ENCODE data around the gene CTDSPL2.
A peak's percentile ranks its signal among the peaks of the same experiment; 100 is the strongest.
"Not testable (repeated sequence)": the region's sequence is repeated elsewhere in the genome, so short reads cannot be mapped to it uniquely, and the experiment has no call there.

Gene CTDSPL2

DNA sequence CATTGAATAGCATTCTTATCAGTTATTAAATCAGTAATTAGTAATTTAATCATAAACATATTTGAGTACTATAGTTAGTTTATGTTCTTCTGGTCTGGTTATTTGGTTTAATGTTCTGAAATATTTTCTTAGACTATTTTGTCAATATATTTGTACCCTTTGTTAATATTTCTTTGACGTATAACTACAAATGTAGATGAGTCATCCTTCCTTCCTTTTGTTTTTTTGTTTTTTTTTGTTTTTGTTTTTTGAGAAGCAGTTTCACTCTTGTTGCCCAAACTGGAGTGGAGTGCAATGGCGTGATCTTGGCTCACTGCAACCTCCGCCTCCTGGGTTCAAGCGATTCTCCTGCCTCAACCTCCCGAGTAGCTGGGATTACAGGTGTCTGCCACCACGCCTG is 92.1 kb downstream of the CTDSPL2 start:
- H3K9ac ChIP-seq (ENCODE audit: low read depth in 1 of 2, low read length in 2 of 2) = no peak overlapping the region
- H3K27ac ChIP-seq (ENCODE audit: low read depth, low read length) = no peak overlapping the region
- peaks cover 7 to 37% of the 10 kb centered on the region in 2 donors for H3K36me3 ChIP-seq (ENCODE audit: control insufficient read depth in 1 of 2, insufficient read depth in 2 of 2, low read length in 2 of 2)
- H3K4me1 ChIP-seq (ENCODE audit: control insufficient read depth in 1 of 2, insufficient read depth in 2 of 2, low read length in 2 of 2) = no peaks in the 10 kb centered on the region
- H3K9me3 ChIP-seq (ENCODE audit: control insufficient read depth in 1 of 2, low read length in 2 of 2) = no peaks in the 10 kb centered on the region
- H3K4me3 ChIP-seq (ENCODE audit: low read depth in 1 of 2, low read length in 2 of 2) = no peak overlapping the region
- H3K27me3 ChIP-seq (ENCODE audit: control insufficient read depth in 1 of 2, insufficient read depth in 2 of 2, low read length in 2 of 2) = no peaks in the 10 kb centered on the region

DNA sequence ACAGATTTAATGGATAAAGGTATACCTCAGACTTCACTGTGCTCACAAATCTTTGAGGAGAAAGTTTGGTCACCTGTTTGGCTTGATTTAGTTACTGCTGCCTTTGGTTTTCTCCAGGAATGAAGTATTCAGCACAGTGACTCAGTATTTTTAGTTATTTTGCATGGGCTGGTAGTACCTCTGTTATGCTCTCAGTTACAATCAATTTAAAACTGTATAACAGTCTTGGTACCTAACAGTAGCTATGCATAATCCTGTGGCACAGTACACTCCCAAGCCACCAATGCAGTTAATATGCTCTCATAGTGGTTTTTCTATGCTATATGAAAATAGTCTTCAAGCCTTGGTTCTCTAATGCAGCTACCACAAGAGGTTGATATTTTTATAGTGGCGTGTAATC is 97.6 kb downstream of the CTDSPL2 start:
- H3K9ac ChIP-seq (ENCODE audit: low read depth in 1 of 2, low read length in 2 of 2) = no peak overlapping the region
- H3K4me1 ChIP-seq (ENCODE audit: control insufficient read depth in 1 of 2, insufficient read depth in 2 of 2, low read length in 2 of 2) = no peaks in the 10 kb centered on the region
- no peak overlapping the region for H3K27ac ChIP-seq (ENCODE audit: low read depth, low read length)
- peaks cover 0 to 46% of the 10 kb centered on the region in 2 donors for H3K36me3 ChIP-seq (ENCODE audit: control insufficient read depth in 1 of 2, insufficient read depth in 2 of 2, low read length in 2 of 2)
- no peaks in the 10 kb centered on the region for H3K9me3 ChIP-seq (ENCODE audit: control insufficient read depth in 1 of 2, low read length in 2 of 2)
- no peak overlapping the region for H3K4me3 ChIP-seq (ENCODE audit: low read depth in 1 of 2, low read length in 2 of 2)
- no peaks in the 10 kb centered on the region for H3K27me3 ChIP-seq (ENCODE audit: control insufficient read depth in 1 of 2, insufficient read depth in 2 of 2, low read length in 2 of 2)

DNA sequence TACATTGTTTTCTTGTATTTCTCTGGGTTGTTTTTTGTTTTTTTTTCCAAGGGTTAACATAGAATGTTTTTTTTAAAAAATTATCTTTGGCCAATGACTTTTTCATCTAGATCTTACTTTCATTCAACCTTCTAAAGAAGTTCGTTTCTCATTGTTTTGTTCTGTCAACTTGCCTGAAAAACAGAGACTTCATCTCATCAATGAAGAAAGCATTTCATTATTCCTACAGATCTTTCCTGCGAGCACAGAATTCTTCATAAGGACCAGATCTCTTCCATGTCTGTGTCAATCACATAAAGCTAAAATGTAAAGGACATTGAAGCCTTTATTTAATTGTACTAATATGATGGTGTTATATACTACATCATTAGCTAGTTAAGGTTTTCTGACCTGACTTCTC is 99.8 kb downstream of the CTDSPL2 start:
- H3K4me1 ChIP-seq (ENCODE audit: control insufficient read depth in 1 of 2, insufficient read depth in 2 of 2, low read length in 2 of 2) = no peaks in the 10 kb centered on the region
- no peak overlapping the region for H3K27ac ChIP-seq (ENCODE audit: low read depth, low read length)
- no peak overlapping the region for H3K9ac ChIP-seq (ENCODE audit: low read depth in 1 of 2, low read length in 2 of 2)
- H3K36me3 ChIP-seq (ENCODE audit: control insufficient read depth in 1 of 2, insufficient read depth in 2 of 2, low read length in 2 of 2) = peaks cover 0 to 33% of the 10 kb centered on the region in 2 donors
- H3K27me3 ChIP-seq (ENCODE audit: control insufficient read depth in 1 of 2, insufficient read depth in 2 of 2, low read length in 2 of 2) = no peaks in the 10 kb centered on the region
- no peak overlapping the region for H3K4me3 ChIP-seq (ENCODE audit: low read depth in 1 of 2, low read length in 2 of 2)
- H3K9me3 ChIP-seq (ENCODE audit: control insufficient read depth in 1 of 2, low read length in 2 of 2) = no peaks in the 10 kb centered on the region

DNA sequence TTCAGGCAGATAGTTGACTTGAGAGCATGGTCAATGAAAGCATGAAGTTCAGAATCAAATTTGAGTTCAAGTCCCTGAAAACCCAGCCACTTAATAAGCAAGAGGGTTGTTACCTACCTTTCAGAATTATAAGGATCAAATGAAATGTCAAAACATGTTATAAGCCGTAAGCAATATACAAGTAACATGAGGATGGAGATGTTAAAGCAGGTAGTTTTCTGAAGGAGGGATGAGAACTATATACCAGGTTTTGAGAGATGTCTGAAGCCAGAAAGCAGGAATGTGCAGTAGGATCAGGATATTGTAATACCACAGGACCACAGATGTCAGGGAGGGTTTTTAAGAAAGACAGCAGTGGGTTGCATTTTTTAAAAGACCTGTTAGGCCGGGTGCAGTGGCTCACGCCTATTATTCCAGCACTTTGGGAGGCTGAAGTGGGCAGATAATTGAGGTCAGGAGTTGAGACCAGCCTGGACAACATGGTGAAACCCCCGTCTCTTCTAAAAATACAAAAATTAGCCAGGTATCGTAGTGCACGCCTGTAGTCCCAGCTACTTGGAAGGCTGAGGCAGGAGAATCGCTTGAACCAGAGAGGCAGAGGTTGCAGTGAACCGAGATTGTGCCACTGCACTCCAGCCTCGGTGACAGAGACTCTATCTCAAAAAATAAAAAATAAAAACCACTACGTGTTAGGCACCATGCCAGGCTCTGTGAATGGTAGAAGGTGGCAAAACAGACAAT is 102.6 kb downstream of the CTDSPL2 start:
- no peaks in the 10 kb centered on the region for H3K27me3 ChIP-seq (ENCODE audit: control insufficient read depth in 1 of 2, insufficient read depth in 2 of 2, low read length in 2 of 2)
- H3K9ac ChIP-seq (ENCODE audit: low read depth in 1 of 2, low read length in 2 of 2) = no peak overlapping the region
- no peaks in the 10 kb centered on the region for H3K9me3 ChIP-seq (ENCODE audit: control insufficient read depth in 1 of 2, low read length in 2 of 2)
- H3K4me3 ChIP-seq (ENCODE audit: low read depth in 1 of 2, low read length in 2 of 2) = no peak overlapping the region
- no peak overlapping the region for H3K27ac ChIP-seq (ENCODE audit: low read depth, low read length)
- H3K36me3 ChIP-seq (ENCODE audit: control insufficient read depth in 1 of 2, insufficient read depth in 2 of 2, low read length in 2 of 2) = peaks cover 0 to 12% of the 10 kb centered on the region in 2 donors
- H3K4me1 ChIP-seq (ENCODE audit: control insufficient read depth in 1 of 2, insufficient read depth in 2 of 2, low read length in 2 of 2) = no peaks in the 10 kb centered on the region

DNA sequence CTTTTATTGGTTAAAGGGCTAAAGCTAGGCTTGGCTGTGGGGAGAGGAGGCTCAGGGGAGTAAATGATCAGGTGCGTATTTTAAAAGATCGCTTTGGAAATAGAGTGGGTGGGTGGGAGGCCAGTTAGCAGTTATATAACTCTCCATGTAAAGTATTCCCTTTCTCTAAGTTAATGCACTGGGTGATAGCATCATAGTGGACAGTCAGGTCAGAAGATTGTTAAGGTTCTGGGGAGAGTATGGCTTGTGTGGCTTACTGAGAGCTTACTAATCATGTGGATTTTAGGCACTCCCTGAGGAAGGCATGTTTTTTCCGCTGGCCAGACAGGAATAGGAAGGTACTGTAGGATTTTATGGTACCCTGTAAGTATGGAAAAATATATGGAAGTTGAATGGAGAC is 103.2 kb downstream of the CTDSPL2 start:
- no peaks in the 10 kb centered on the region for H3K27me3 ChIP-seq (ENCODE audit: control insufficient read depth in 1 of 2, insufficient read depth in 2 of 2, low read length in 2 of 2)
- no peak overlapping the region for H3K4me3 ChIP-seq (ENCODE audit: low read depth in 1 of 2, low read length in 2 of 2)
- H3K9me3 ChIP-seq (ENCODE audit: control insufficient read depth in 1 of 2, low read length in 2 of 2) = no peaks in the 10 kb centered on the region
- H3K4me1 ChIP-seq (ENCODE audit: control insufficient read depth in 1 of 2, insufficient read depth in 2 of 2, low read length in 2 of 2) = peaks cover 2 to 3% of the 10 kb centered on the region in 2 donors
- H3K27ac ChIP-seq (ENCODE audit: low read depth, low read length) = no peak overlapping the region
- peaks cover 0 to 9% of the 10 kb centered on the region in 2 donors for H3K36me3 ChIP-seq (ENCODE audit: control insufficient read depth in 1 of 2, insufficient read depth in 2 of 2, low read length in 2 of 2)
- no peak overlapping the region for H3K9ac ChIP-seq (ENCODE audit: low read depth in 1 of 2, low read length in 2 of 2)

DNA sequence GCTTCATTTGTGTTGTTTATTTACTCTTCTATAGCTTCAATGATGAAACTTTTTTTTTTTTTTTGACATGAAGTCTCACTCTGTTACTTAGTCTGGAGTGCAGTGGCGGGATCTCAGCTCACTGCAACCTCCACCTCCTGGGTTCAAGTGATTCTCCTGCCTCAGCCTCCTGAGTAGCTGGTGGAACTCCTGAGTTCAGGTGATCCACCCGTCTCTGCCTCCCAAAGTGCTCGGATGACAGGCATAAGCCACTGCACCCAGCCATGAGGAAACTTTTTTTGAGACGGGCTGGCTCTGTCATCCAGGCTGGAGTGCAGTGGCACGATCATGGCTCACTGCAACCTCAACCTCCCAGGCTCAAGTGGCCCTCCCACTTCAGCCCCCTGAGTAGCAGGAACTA is 104.8 kb downstream of the CTDSPL2 start:
- not testable (repeated sequence) for H3K9me3 ChIP-seq (ENCODE audit: control insufficient read depth in 1 of 2, low read length in 2 of 2); H3K27ac ChIP-seq (ENCODE audit: low read depth, low read length); H3K9ac ChIP-seq (ENCODE audit: low read depth in 1 of 2, low read length in 2 of 2); H3K36me3 ChIP-seq (ENCODE audit: control insufficient read depth in 1 of 2, insufficient read depth in 2 of 2, low read length in 2 of 2); H3K4me3 ChIP-seq (ENCODE audit: low read depth in 1 of 2, low read length in 2 of 2); H3K4me1 ChIP-seq (ENCODE audit: control insufficient read depth in 1 of 2, insufficient read depth in 2 of 2, low read length in 2 of 2); H3K27me3 ChIP-seq (ENCODE audit: control insufficient read depth in 1 of 2, insufficient read depth in 2 of 2, low read length in 2 of 2)

DNA sequence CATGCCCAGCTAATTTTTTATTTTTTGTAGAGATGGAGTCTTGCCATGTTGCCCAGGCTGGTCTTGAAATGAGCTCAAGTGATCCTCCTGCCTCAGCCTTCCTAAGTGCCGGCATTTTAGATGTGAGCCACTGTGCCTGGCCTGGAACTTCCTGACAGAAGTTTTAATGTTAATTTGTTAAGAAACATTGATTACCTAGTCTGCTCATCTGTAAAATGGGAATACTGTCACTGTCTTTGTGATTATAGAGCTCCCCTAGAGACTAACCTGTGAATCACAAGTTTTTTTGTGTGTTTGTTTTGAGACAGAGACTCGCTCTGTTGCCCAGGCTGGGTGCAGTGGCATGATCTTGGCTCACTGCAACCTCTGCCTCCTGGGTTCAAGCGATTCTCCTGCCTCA is 105.3 kb downstream of the CTDSPL2 start:
- no peaks in the 10 kb centered on the region for H3K9me3 ChIP-seq (ENCODE audit: control insufficient read depth in 1 of 2, low read length in 2 of 2)
- no peak overlapping the region for H3K9ac ChIP-seq (ENCODE audit: low read depth in 1 of 2, low read length in 2 of 2)
- H3K4me3 ChIP-seq (ENCODE audit: low read depth in 1 of 2, low read length in 2 of 2) = no peak overlapping the region
- no peaks in the 10 kb centered on the region for H3K36me3 ChIP-seq (ENCODE audit: control insufficient read depth in 1 of 2, insufficient read depth in 2 of 2, low read length in 2 of 2)
- peaks cover 4 to 9% of the 10 kb centered on the region in 2 donors for H3K4me1 ChIP-seq (ENCODE audit: control insufficient read depth in 1 of 2, insufficient read depth in 2 of 2, low read length in 2 of 2)
- H3K27ac ChIP-seq (ENCODE audit: low read depth, low read length) = no peak overlapping the region
- no peaks in the 10 kb centered on the region for H3K27me3 ChIP-seq (ENCODE audit: control insufficient read depth in 1 of 2, insufficient read depth in 2 of 2, low read length in 2 of 2)

DNA sequence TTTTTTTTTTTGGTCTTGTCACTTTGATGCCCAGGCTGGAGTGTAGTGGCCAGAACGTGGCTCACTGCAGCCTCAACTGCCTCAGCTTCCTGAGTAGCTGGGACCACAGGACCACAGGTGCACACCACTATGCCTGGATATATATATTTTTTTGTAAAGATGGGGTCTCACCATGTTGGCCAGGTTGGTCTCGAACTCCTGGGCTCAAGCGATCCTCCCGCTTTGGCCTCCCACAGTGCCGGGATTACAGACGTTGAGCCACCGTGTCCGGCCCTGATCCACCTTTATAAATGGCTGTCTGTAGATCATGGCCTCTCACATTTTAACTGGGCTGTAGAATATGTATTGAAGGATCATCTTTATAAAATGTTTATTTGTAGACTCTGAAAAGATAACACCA is 107.7 kb downstream of the CTDSPL2 start:
- Histone ChIP-seq H3K9me3 (ENCODE audit: control insufficient read depth in 1 of 2, low read length in 2 of 2) (no peaks in the 10 kb centered on the region), H3K36me3 (ENCODE audit: control insufficient read depth in 1 of 2, insufficient read depth in 2 of 2, low read length in 2 of 2) (no peaks in the 10 kb centered on the region), H3K9ac (ENCODE audit: low read depth in 1 of 2, low read length in 2 of 2) (no peak overlapping the region), H3K27ac (ENCODE audit: low read depth, low read length) (no peak overlapping the region), H3K4me1 (ENCODE audit: control insufficient read depth in 1 of 2, insufficient read depth in 2 of 2, low read length in 2 of 2) (peaks cover 13 to 20% of the 10 kb centered on the region in 2 donors), H3K27me3 (ENCODE audit: control insufficient read depth in 1 of 2, insufficient read depth in 2 of 2, low read length in 2 of 2) (no peaks in the 10 kb centered on the region), H3K4me3 (ENCODE audit: low read depth in 1 of 2, low read length in 2 of 2) (no peak overlapping the region)

DNA sequence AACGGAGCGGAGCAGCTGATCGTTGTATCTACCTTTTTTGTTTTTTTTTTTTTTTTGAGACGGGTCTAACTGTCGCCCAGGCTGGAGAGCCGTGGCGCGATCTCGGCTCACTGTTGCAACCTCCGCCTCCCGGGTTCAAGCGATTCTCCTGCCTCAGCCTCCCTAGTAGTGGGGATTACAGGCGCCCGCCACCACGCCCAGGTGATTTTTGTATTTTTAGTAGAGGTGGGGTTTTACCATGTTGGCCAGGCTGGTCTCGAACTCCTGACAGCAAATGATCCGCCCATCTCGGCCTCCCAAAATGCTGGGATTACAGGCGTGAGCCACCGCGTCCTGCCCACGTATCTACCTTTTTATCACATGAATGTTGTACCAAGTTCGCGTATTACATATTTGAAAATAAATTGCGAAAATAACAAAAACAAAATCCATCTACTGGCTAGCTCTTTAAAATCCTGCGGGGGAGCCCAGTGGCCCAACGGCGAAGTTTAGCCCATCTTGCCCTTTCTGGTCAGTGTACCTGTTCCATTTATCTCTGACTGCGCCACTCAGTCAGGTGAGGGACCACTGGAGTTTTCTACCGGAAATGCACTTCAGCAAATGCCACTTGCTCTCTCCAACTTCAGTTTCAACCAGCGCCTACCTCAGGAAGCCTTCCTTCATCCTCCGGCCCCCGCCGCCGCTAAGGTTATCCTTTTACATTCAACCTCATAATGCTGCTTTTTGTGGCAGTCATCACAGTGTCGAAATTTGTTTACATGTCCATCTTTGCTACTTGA is 108.3 kb downstream of the CTDSPL2 start:
- Histone ChIP-seq H3K27ac (ENCODE audit: low read depth, low read length) (peak overlapping the region; percentile 97), H3K4me3 (ENCODE audit: low read depth in 1 of 2, low read length in 2 of 2) (peak overlapping the region; percentile 91 to 92), H3K9me3 (ENCODE audit: control insufficient read depth in 1 of 2, low read length in 2 of 2) (no peaks in the 10 kb centered on the region), H3K27me3 (ENCODE audit: control insufficient read depth in 1 of 2, insufficient read depth in 2 of 2, low read length in 2 of 2) (no peaks in the 10 kb centered on the region), H3K4me1 (ENCODE audit: control insufficient read depth in 1 of 2, insufficient read depth in 2 of 2, low read length in 2 of 2) (peaks cover 13 to 20% of the 10 kb centered on the region in 2 donors), H3K36me3 (ENCODE audit: control insufficient read depth in 1 of 2, insufficient read depth in 2 of 2, low read length in 2 of 2) (peaks cover 0 to 3% of the 10 kb centered on the region in 2 donors), H3K9ac (ENCODE audit: low read depth in 1 of 2, low read length in 2 of 2) (peak overlapping the region; percentile 86 to 95)

DNA sequence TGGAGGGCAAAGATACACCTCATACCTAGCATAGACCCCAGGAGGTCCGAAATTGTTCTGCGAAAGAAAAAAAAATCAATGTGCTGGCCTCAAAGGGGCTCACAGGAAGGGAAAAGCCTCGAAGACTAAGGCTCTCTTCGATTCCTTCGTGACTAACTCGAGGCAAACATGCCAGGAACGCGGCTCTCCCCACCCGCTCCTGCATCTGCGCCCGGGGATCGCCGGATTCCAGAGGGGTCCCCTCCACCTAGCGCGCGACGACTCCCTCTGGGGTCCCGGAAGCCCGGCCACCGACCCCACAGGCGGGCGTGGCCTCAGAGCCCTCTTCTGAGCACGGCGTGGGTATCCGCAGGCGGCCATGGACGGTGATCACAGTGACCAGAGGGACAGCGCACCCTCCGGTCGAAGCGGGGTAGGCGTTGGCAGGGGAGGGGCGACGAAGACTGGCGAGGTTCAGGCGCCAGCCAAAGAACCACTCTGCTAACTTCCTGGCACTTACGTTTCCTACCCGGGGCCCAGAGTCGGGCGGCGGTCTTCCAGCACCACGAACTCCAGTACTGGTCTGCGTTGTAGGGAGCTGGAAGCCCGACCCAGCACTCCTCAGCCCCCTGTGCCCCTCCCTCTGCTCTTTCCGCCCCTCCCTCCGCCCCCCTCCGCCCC is 109.0 kb downstream of the CTDSPL2 start:
- Histone ChIP-seq H3K27ac (ENCODE audit: low read depth, low read length) (peak overlapping the region; percentile 97), H3K4me1 (ENCODE audit: control insufficient read depth in 1 of 2, insufficient read depth in 2 of 2, low read length in 2 of 2) (peaks cover 14 to 20% of the 10 kb centered on the region in 2 donors), H3K9ac (ENCODE audit: low read depth in 1 of 2, low read length in 2 of 2) (peak overlapping the region; percentile 86 to 95)

More for the DNA sequence above, 109.0 kb downstream of the CTDSPL2 start:
- Histone ChIP-seq H3K27me3 (ENCODE audit: control insufficient read depth in 1 of 2, insufficient read depth in 2 of 2, low read length in 2 of 2) (no peaks in the 10 kb centered on the region), H3K36me3 (ENCODE audit: control insufficient read depth in 1 of 2, insufficient read depth in 2 of 2, low read length in 2 of 2) (peaks cover 3 to 10% of the 10 kb centered on the region in 2 donors), H3K4me3 (ENCODE audit: low read depth in 1 of 2, low read length in 2 of 2) (peak overlapping the region; percentile 91 to 92), H3K9me3 (ENCODE audit: control insufficient read depth in 1 of 2, low read length in 2 of 2) (no peaks in the 10 kb centered on the region)
